ENCODE results near the gene B4GALT1. TPM values are rescaled to one million over a fixed set of nuclear protein-coding genes. Genes with fewer than 3 reads are reported as not detected.

B4GALT1 gene
- total and polyA plus RNA-seq, 10 donors: 18.1 to 111 (median 82.7) TPM

DNA sequence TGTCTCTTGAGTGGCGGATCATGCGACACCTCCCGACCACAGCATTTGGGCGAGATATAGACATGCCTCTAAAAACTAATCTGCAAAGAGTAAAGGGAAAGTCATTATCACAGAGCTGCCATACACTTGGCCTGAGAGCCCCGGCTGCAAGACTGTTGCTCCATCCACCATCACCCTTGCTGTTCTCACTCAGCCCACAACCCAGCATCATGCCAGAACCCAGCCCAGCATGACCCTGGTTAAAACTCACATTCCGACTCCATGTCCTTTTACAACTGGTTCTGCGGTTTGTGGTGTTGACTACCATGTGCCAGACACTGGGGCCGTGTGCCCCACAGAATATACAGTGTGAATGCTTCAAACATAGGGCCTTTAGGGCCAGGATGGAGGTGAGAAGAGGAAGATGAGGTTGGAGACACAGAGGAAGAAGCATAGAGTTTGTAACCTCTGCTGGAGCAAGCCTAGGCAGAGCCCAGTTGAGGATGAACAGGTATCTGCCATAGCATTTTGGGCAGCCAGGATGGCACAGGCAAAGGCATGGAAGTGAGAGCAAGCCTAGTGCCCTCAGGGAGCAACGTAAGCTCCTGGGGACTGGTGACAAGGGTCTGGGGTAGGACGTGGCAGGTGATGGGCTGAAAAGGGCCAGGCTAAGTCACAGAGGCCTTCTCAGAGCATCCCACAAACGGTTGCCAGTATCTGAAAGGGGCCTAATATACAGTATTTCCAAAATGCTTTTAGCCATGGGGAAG is 53.2 kb downstream of the B4GALT1 start:
- Histone ChIP-seq H3K27ac (peak overlapping the region in 2 of 8 donors; percentile 13 to 25), H3K27me3 (replicated peaks in 1 of 7) (no peaks in the 10 kb centered on the region), H3K4me1 (peaks cover 10 to 38% (median 18%) of the 10 kb centered on the region in 6 donors), H3K36me3 (peaks cover 2 to 100% (median 63%) of the 10 kb centered on the region in 6 donors), H3K4me3 (no peak overlapping the region), H3K9me3 (no peaks in the 10 kb centered on the region)
- DNase-seq: no peak
- 88 to 94% (median 93%) methylated on average over 11 of the region's 11 CpGs for WGBS, 5 donors
- peak in 1 of 3 donors; percentile 21 for TF ChIP-seq POLR2AphosphoS5 (IDR thresholded peaks at IDR 0.05)
- no peak for TF ChIP-seq POLR2A (IDR thresholded peaks at IDR 0.05)
- intact Hi-C loops (cut with DNase I; ENCODE audit: low total_unique reads): no loop called here

GRCh38 chr9:33112094-33112493 is 55.0 kb downstream of the B4GALT1 start:
- Histone ChIP-seq H3K9me3 (no peaks in the 10 kb centered on the region), H3K4me3 (no peak overlapping the region), H3K27me3 (replicated peaks in 1 of 7) (no peaks in the 10 kb centered on the region), H3K36me3 (peaks cover 2 to 85% (median 49%) of the 10 kb centered on the region in 6 donors), H3K4me1 (peaks cover 2 to 35% (median 16%) of the 10 kb centered on the region in 6 donors), H3K27ac (peak overlapping the region in 1 of 8 donors; percentile 45)
- 84 to 97% (median 87%) methylated on average over 4 of the region's 4 CpGs for WGBS, 5 donors
- intact Hi-C loops (cut with DNase I; ENCODE audit: low total_unique reads): no loop called here
- TF ChIP-seq POLR2AphosphoS5 (IDR thresholded peaks at IDR 0.05) (peak in 1 of 3 donors; percentile 3), CTCF (IDR thresholded peaks at IDR 0.05 in 8 of 11, conservative IDR thresholded peaks at IDR 0.05 in 3 of 11) (no peak)
- DNase-seq: no peak

- H3K36me3 ChIP-seq: peaks cover 2 to 80% (median 49%) of the 10 kb centered on the region in 6 donors
- no peak overlapping the region for H3K4me3 ChIP-seq
- TF ChIP-seq POLR2AphosphoS5 (IDR thresholded peaks at IDR 0.05): peak in 1 of 3 donors; percentile 34
- no peak for TF ChIP-seq CTCF (IDR thresholded peaks at IDR 0.05 in 8 of 11, conservative IDR thresholded peaks at IDR 0.05 in 3 of 11)
- no peak for TF ChIP-seq POLR2A (IDR thresholded peaks at IDR 0.05)
- peak overlapping the region in 1 of 8 donors; percentile 22 for H3K27ac ChIP-seq
- WGBS, 5 donors: 91 to 96% (median 92%) methylated on average over 5 of the region's 5 CpGs
- peaks cover 0 to 35% (median 16%) of the 10 kb centered on the region in 6 donors for H3K4me1 ChIP-seq
- intact Hi-C loops (cut with DNase I; ENCODE audit: low total_unique reads): no loop called here
- H3K9me3 ChIP-seq: no peaks in the 10 kb centered on the region
- no peak for DNase-seq
- H3K27me3 ChIP-seq (replicated peaks in 1 of 7): no peaks in the 10 kb centered on the region
Observed at GRCh38 chr9:33111631-33112030, 55.5 kb downstream of the B4GALT1 start.

GRCh38 chr9:33110686-33111085 is 56.5 kb downstream of the B4GALT1 start:
- H3K4me1 ChIP-seq: peaks cover 0 to 34% (median 17%) of the 10 kb centered on the region in 6 donors
- no peaks in the 10 kb centered on the region for H3K9me3 ChIP-seq
- TF ChIP-seq CTCF (IDR thresholded peaks at IDR 0.05 in 8 of 11, conservative IDR thresholded peaks at IDR 0.05 in 3 of 11) (no peak), POLR2AphosphoS5 (IDR thresholded peaks at IDR 0.05) (no peak), POLR2A (IDR thresholded peaks at IDR 0.05) (no peak)
- H3K27ac ChIP-seq: peak overlapping the region in 1 of 8 donors; percentile 63
- 80 to 97% (median 90%) methylated on average over 5 of the region's 5 CpGs for WGBS, 5 donors
- no peak for DNase-seq
- H3K27me3 ChIP-seq (replicated peaks in 1 of 7): no peaks in the 10 kb centered on the region
- peaks cover 2 to 71% (median 49%) of the 10 kb centered on the region in 6 donors for H3K36me3 ChIP-seq
- intact Hi-C loops (cut with DNase I; ENCODE audit: low total_unique reads): no loop called here
- H3K4me3 ChIP-seq: no peak overlapping the region

Data from spleen (tissue), 11 donors.